Measurements from ENCODE around the gene SRRM4. TPM values are rescaled to one million over a fixed set of nuclear protein-coding genes. Genes with fewer than 3 reads are reported as not detected.

SRRM4 gene
- total and polyA plus RNA-seq, 10 of the 15 experiments (the other 5 are each of a cell fraction or from before 2014, with no cell fraction given), result under 0.01 to 0.01 TPM; not detected in 8

GRCh38 chr12:119079530-119079929 is 98.2 kb downstream of the SRRM4 start:
- no peak overlapping the region for H3K4me3 ChIP-seq
- ChIA-PET RAD21 (ENCODE audit: unreplicated experiment) (no interaction called here), SMC1A (ENCODE audit: uncharacterized antibody, unreplicated experiment) (no interaction called here), CTCF (no interaction called here), POLR2A (no interaction called here)
- 41% methylated on average over 8 of the region's 8 CpGs for WGBS (ENCODE audit: insufficient coverage, insufficient replicate concordance, low lambda C conversion rate, missing lambda C conversion rate)
- H2AFZ ChIP-seq (ENCODE audit: control insufficient read depth, low read depth, low read length), result no peak overlapping the region
- no peak for TF ChIP-seq MYC (IDR thresholded peaks at IDR 0.05; ENCODE audit: insufficient read depth, insufficient read length, insufficient replicate concordance, low read length, severe bottlenecking)
- no peak for TF ChIP-seq PRDM15 (CRISPR knock-in tag; IDR thresholded peaks at IDR 0.05)
- TF ChIP-seq JUNB (IDR thresholded peaks at IDR 0.05), result no peak
- no peak for TF ChIP-seq USF1 (IDR thresholded peaks at IDR 0.05; ENCODE audit: borderline replicate concordance, extremely low read length, insufficient read depth, low read depth, low read length)
- TF ChIP-seq EGR1 (IDR thresholded peaks at IDR 0.05; ENCODE audit: borderline replicate concordance in 1 of 2, low read depth in 2 of 2, low read length in 2 of 2), result no peak
- no peaks in the 10 kb centered on the region; a peak in 1 of 4 replicates for H3K27me3 ChIP-seq (replicated peaks in 1 of 2; ENCODE audit: control insufficient read depth in 2 of 2, insufficient read depth in 2 of 2, low read length in 1 of 2)
- H3K9ac ChIP-seq (ENCODE audit: control insufficient read depth, insufficient read depth, low read length), result no peak overlapping the region
- no peak for DNase-seq (ENCODE audit: low read depth, low spot score)
- H3K9me3 ChIP-seq (replicated peaks; ENCODE audit: control insufficient read depth, insufficient read depth, low read length), result no peaks in the 10 kb centered on the region
- H3K27ac ChIP-seq (ENCODE audit: control insufficient read depth, insufficient read depth), result no peak overlapping the region
- no peaks in the 10 kb centered on the region for H3K36me3 ChIP-seq (ENCODE audit: control insufficient read depth in 2 of 2, insufficient read depth in 2 of 2, low read length in 1 of 2)
- no peak for FAIRE-seq
- BruUV-seq (replicated peaks), result no TSS peak
- ATAC-seq, result no peak
- no peaks in the 10 kb centered on the region for H3K4me1 ChIP-seq (ENCODE audit: control insufficient read depth, insufficient read depth, low read length)
- H3K79me2 ChIP-seq (ENCODE audit: control insufficient read depth, insufficient read depth, low read length), result no peaks in the 10 kb centered on the region
- no peak overlapping the region for H3K4me2 ChIP-seq (ENCODE audit: control insufficient read depth, insufficient read depth)
- in situ Hi-C loops (cut with MboI) (no loop called here), intact Hi-C loops (cut with micrococcal nuclease; ENCODE audit: unreplicated experiment) (no loop called here)
- no peaks in the 10 kb centered on the region for H4K20me1 ChIP-seq (ENCODE audit: control insufficient read depth, insufficient read depth)
